ENCODE measurements around the gene TGFB1I1.
A peak's percentile ranks its signal among the peaks of the same experiment; 100 is the strongest.

TGFB1I1 gene

DNA sequence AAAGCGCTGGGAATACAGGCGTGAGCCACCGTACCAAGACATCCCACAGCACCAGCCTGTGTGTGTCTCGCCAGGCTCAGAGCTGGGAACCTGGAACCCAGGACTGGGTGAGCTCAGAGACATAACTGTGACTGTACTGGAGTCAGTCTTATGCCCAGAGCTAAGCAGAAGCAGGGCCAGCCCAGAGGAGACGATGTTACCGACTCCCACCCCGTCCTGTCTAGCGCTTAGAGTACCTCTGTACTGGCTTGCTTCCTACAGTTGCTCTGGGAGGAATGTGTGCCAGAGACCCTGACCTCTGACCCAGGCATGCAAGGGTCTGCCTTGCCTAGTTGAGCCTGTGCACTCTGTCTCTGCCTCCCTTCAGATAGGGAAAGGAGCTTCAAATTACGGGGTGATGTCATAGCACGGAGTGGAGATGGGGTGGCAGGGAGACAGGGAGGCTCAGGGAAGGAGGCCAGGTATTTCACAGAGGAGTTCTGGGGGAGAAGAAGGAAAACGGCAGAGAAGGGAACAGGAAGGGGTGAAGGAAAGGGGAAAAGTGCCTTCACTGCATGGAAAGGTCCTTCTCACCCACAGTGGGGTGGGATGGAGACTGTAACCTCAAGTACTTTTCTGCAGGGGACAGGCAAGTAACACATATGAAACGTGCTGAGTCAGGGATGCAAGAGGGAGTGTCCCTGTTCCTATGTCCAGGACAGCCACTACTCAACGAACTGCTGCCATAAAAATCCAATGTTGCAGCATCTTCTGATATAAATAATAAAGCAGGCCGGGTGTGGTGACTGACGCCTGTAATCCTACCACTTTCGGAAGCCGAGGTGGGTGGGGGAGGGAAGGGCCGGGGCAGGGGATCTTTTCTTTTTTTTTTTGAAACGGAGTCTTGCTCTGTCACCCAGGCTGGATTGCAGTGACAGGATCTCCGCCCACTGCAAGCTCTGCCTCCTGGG lies 18.4 kb upstream of the TGFB1I1 start:
- DNase-seq = no peak

DNA sequence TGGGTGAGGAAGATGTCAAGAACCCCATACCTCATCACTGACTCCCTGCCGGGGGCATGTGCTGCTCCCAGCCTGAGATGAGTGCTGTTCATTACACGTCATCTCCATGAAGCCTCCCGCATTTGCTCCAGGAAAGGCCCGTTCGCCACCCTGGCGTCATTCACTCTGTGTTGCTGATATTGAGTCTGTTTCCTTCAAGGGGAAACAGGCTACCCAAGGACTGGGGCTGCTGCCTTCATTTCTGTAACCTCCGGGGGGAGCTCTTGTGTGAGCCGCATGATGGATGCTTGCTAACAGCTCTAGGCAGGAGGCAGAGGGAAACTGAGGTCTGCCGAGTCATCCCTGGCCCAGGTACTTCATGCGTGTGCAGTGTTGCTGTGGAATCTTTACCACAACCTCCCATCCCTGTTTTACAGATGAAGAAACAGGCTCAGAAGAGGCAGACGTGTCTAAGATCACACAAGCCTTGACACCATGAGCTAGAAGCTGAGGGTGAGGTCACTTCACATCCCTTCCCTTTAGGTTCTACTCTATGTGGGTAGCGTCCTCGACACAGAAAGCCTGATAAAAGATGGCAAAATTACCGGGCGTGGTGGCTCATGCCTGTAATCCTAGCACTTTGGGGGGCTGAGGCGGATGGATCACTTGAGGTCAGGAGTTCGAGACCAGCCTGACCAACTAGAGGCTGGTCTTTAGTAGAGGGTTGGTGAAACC lies 16.2 kb upstream of the TGFB1I1 start:
- no peak for DNase-seq

GRCh38 chr16:31456988-31457360 lies 15.0 kb upstream of the TGFB1I1 start:
- no peak for DNase-seq

DNA sequence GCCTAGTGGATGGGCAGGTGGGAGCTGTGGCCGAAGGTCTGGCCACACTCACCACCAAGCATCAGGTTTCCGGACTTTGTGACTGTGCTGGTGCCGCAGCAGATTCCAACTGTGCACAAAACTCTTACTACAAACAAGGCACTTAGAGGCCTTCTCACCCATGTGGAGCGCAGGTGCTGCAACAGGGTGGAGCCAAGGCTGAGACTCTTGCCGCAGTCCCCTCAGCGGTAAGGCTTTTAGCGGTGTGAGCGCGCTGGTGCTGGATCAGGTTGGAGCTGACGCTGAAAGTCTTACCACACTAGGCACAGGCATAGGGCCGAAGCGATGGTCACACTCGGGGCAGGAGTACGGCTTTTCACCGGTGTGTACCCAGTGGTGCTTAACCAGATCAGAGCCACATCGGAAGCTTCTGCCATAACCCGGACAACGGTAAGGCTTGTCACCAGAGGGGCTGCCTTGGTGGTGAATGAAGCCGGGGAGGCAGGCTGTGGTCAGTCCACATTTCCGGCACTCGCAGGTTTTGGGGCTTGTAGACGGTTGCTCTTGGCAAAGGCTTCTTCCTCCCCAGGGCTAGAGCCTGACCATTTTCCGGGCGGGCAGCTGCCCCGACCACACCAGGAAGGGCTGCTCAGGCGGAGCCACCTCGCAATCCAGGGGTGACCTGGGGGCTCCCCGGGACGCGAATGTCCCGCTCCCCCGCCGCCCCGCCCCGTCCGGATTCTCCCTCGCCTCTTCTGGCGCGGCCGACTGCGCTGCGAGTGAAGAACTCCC lies 13.7 kb upstream of the TGFB1I1 start:
- peak; percentile 17 for DNase-seq

GRCh38 chr16:31458844-31459686 lies 12.9 kb upstream of the TGFB1I1 start, which contains the start of gene ARMC5:
ARMC5 (plus strand) TSS chr16:31459501; CDS start chr16:31459525, 24 bp downstream.
- peak; percentile 93 for DNase-seq

GRCh38 chr16:31459687-31460581 lies 12.0 kb upstream of the TGFB1I1 start:
- peak; percentile 98 for DNase-seq

DNA sequence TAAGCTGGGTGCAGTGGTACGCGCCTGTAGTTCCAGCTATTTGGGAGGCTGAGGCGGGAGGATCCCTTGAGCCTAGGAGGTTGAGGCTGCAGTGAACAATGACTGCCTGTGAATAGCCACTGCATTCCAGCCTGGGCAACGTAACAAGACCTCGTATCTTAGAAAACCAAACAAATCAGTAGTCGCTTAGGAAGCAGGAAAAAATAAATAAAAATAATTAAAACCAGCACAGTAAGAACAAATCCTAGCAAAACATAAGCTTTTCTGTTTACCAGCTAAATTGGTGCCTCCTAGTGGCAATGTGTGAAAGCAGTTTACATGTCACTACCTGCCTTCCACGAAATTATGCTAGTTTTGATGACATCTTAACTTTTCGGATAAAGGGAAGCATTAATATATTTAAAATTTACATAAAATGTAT lies 11.4 kb upstream of the TGFB1I1 start:
- DNase-seq = peak; percentile 33

DNA sequence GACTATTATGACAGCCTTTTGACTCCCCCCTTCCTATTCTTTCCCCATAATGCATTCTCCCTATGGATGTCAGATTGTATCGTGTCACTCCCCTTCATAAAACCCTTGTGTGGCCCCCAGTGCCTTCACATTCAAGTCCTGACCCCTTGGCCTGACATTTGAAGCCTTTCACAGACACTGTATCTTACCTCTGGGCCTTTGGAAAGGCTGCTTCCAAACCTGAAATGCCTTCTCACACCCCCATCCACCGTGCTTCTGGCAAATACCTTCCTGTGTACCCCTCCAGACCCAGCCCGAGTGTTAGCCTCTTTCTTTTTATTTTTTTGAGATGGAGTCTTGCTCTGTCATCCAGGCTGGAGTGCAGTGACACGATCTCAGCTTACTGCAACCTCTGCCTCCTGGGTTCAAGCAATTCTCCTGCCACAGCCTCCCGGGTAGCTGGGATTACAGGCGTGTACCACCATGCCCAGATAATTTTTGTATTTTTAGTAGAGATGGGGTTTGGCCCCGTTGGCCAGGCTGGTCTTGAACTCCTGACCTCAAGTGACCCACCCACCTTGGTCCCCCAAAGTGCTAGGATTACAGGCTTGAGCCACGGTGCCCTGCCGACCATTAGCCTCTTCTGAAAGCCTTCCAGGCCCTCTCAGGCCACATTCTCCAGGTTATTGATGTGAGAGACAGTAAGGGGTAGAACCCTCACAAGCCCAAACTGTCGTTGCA lies 10.6 kb upstream of the TGFB1I1 start:
- no peak for DNase-seq

GRCh38 chr16:31461921-31462804 lies 9.8 kb upstream of the TGFB1I1 start:
- no peak for DNase-seq

DNA sequence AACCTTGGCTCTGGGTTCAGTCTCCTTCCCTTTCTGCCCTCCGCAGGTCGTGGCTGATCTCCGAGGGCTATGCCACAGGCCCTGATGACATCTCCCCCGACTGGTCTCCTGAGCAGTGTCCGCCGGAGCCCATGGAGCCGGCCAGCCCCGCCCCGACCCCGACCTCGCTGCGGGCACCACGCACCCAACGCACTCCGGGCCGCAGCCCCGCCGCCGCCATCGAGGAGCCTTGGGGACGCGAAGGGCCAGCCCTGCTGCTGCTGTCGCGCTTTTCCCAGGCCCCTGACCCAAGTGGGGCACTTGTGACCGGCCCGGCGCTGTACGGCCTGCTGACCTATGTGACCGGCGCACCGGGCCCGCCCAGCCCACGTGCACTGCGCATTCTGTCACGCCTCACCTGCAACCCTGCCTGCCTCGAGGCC lies 7.6 kb upstream of the TGFB1I1 start:
- no peak for DNase-seq

- no peak for DNase-seq
Measured at GRCh38 chr16:31464781-31465260, 7.1 kb upstream of the TGFB1I1 start.

DNA sequence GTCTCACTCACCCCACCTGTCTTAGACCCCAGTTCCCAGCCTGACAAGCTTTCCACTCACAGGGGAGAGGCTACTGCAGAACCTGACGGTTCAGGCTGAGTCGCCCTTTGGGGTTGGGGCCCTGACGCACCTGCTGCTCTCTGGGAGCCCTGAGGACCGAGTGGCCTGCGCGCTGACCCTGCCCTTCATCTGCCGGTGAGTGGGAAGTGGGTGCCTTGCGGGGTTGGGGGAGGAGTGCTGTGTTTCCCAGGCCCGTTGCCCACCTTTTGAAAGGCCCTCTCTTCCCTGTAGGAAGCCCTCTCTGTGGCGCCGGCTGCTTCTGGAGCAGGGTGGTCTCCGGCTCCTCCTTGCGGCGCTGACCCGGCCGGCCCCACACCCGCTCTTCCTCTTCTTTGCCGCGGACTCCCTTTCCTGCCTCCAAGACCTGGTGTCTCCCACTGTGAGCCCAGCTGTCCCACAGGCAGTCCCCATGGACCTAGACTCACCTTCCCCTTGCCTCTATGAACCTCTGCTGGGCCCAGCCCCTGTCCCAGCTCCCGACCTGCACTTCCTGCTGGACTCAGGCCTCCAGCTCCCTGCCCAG lies 6.1 kb upstream of the TGFB1I1 start:
- DNase-seq = no peak

- no peak for DNase-seq
Measured at GRCh38 chr16:31466381-31466841, 5.5 kb upstream of the TGFB1I1 start.

DNA sequence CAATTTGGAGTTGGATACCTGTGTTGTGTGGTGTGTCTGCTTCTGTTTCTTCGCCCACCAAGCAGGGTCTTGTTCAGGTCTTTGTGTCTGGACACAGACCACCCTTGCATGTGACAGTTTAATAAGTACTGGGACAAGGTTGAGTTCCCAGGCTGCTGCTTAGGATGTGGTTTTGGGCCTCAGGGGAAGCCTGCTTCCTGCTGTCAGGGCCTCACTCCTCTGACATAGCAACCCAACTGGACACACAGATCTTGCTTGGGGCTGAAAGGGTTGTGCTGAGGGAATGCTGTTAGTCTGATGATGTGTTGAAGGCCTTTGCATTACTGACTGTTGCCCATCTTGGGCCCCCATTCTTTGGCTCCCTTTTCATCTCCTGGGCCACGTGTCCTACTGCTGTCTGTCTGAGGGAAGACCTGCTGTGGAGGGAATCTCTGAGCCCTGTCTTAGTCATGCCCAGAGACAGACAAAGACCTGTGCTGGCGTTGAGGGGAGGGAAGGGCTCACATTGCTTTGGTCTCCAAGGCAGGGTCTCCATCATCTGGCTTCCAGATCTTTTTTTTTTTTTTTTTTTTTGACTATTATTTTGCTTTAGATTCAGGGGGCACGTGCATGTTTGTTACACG lies 4.7 kb upstream of the TGFB1I1 start:
- no peak for DNase-seq

- no peak for DNase-seq
Measured at GRCh38 chr16:31467858-31468257, 4.1 kb upstream of the TGFB1I1 start.

DNA sequence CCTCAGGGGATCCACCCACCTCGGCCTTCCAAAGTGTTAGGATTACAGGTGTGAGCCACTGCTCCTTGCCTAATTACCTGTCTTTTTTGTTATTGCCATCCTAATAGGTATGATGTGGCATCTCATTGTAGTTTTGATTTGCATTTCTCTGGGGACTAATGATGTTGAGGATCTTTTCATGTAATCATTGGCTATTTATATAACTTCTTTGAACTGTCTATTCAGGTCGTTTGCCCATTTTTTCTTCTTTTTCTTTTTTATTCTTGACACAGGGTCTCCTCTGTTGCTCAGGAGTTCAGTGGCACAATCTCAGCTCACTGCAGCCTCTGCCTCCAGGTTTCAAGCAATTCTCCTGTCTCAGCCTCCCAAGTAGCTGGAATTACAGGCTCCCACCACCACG lies 1.3 kb upstream of the TGFB1I1 start:
- DNase-seq = no peak

- DNase-seq = no peak
Measured at GRCh38 chr16:31471241-31471874, 594 bp upstream of the TGFB1I1 start.

Data from SHP77 treated with DMSO at 0.1 percent for 48 hours (cell line).